HUES48 (cell line): ENCODE measurements around the gene AOC1.

ENCODE experiments used
- H3K27ac ChIP-seq: one replicate; pipeline ENCODE4 v1.7.0; 2013; ENCODE audit warnings: low read depth, low read length, inconsistent platforms
- H3K27me3 ChIP-seq: 2 replicates; pipeline ENCODE4 v1.6.1; 2013; ENCODE audit warnings: mild to moderate bottlenecking, low read length; ENCODE audit not compliant: control insufficient read depth, insufficient read depth
- H3K36me3 ChIP-seq: 2 replicates; pipeline ENCODE4 v1.6.1; 2013; ENCODE audit warnings: low read length; ENCODE audit not compliant: control insufficient read depth, insufficient read depth
- H3K4me1 ChIP-seq: 2 replicates; pipeline ENCODE4 v1.6.1; 2013; ENCODE audit warnings: mild to moderate bottlenecking, low read length; ENCODE audit not compliant: control insufficient read depth, insufficient read depth
- H3K4me3 ChIP-seq: 2 replicates; pipeline ENCODE4 v1.5.1; 2013; ENCODE audit warnings: mild to moderate bottlenecking, low read depth, low read length
- H3K9ac ChIP-seq: 2 replicates; pipeline ENCODE4 v1.6.1; 2013; ENCODE audit warnings: mild to moderate bottlenecking, low read depth, low read length, moderate library complexity
- H3K9me3 ChIP-seq: 2 replicates; pipeline ENCODE4 v1.6.1; 2013; ENCODE audit warnings: low read length; ENCODE audit not compliant: control insufficient read depth, insufficient read depth

Gene AOC1

DNA sequence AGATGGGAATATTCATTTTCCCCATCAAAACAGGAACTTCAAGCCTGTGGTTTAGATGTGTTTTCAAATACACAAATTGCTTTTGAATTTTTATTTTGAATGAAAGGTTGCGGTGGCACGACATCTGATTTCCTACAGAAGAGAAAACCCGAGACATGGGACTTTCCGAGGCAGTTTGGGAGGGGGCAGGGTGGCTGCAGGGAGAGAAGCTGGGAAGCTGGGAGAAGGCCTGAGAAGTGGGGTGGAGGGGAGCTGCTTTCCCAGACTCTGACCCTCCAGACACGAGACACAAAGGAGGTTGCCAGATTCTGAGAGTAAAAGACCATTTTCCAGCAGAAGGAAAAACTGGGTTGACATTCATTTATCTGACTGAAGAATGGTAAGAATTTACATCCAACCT, 32.2 kb upstream of the AOC1 start:
- no peak overlapping the region for H3K27ac ChIP-seq
- no peaks in the 10 kb centered on the region for H3K4me1 ChIP-seq
- no peaks in the 10 kb centered on the region for H3K36me3 ChIP-seq
- H3K9me3 ChIP-seq: 0 out of 2 replicates have a peak, but pooled peaks cover 5% of the 10 kb centered on the region
- H3K27me3 ChIP-seq: no peaks in the 10 kb centered on the region
- no peak overlapping the region for H3K9ac ChIP-seq
- H3K4me3 ChIP-seq: no peak overlapping the region

DNA sequence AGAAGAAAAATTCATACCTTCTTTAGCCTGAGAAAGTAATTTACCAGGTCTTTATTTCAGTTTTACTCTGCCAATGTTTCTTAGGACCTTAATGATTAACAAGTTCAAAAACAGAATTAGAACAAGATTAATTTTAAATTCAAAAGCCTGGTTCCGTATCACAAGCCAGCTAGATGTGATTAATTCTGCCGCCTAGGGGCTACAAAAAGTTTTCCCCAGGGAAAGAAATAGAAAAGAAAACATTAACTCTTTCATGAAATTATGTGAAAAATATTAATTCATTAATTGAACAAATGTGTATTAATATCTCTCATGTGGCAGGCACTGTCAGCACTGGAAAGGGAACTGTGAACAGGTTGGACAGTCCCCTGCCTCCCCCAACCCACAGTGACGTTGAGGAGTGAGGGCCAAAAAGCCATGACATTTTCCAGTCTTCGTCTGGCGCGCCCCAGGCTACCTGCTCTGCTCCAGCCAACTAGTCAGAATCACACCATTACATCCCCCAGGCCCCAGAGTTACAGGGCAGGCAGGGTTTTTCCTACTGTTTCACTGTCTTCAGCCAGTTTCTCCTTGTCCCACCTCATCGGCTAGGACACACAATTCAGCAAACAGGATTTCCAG, 31.6 kb upstream of the AOC1 start:
- 0 out of 2 replicates have a peak, but pooled peaks cover 5% of the 10 kb centered on the region for H3K9me3 ChIP-seq
- H3K4me1 ChIP-seq: no peaks in the 10 kb centered on the region
- no peak overlapping the region for H3K4me3 ChIP-seq
- no peak overlapping the region for H3K27ac ChIP-seq
- no peak overlapping the region for H3K9ac ChIP-seq
- H3K27me3 ChIP-seq: no peaks in the 10 kb centered on the region
- no peaks in the 10 kb centered on the region for H3K36me3 ChIP-seq

DNA sequence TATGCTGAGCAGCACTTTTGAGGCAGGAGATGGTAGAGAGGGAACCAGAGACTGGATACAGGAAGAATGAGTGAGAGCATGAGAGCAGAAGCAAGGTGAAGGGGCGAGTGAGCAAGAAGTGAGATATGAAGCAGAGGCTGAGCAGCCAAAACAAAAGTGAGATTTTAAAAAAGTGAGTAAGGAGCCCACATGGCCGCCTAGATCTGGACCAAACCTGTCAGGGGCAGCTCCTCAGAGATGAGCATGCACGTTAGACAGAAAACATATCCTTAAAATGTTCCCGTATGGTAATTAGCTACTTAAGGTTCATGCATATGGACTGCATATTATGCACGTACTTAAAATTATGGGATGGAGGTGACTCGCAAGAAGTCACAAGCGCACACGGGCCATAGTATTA, 29.3 kb upstream of the AOC1 start:
- no peaks in the 10 kb centered on the region for H3K36me3 ChIP-seq
- no peak overlapping the region for H3K4me3 ChIP-seq
- no peak overlapping the region for H3K9ac ChIP-seq
- H3K9me3 ChIP-seq: no peaks in the 10 kb centered on the region
- H3K27ac ChIP-seq: no peak overlapping the region
- no peaks in the 10 kb centered on the region for H3K4me1 ChIP-seq
- H3K27me3 ChIP-seq: no peaks in the 10 kb centered on the region

DNA sequence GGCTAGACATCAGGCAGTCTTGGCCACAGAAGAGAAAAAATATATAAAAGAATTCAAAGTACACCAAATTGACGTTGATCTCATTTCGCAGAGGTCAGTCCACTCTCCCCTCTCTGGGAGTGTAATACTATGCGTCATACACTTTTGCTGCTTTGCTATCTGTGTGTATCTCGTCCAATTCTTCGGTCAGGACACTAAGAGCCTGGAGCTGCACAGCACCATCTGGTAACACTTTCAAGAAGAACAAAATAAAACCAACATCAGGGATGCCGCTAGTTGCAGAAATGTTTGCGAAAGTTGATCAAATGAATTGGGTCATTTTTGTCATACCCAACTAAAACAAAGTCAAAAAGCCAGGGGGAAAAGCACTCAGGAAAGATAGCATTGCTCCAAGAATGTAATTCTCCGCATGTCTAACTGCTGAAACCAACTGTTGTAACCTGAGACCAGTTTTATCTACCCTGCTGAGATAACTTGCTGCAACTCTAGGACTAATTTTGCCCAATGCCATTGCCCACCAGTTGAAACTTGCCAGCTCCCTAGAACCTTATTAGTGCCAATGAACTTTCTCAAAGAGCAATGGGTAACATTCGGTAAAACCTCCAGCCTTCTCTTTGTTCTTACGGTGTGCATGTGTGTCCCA, 28.7 kb upstream of the AOC1 start:
- H3K4me1 ChIP-seq: no peaks in the 10 kb centered on the region
- H3K27me3 ChIP-seq: no peaks in the 10 kb centered on the region
- H3K4me3 ChIP-seq: no peak overlapping the region
- no peak overlapping the region for H3K27ac ChIP-seq
- no peaks in the 10 kb centered on the region for H3K9me3 ChIP-seq
- no peaks in the 10 kb centered on the region for H3K36me3 ChIP-seq
- no peak overlapping the region for H3K9ac ChIP-seq

DNA sequence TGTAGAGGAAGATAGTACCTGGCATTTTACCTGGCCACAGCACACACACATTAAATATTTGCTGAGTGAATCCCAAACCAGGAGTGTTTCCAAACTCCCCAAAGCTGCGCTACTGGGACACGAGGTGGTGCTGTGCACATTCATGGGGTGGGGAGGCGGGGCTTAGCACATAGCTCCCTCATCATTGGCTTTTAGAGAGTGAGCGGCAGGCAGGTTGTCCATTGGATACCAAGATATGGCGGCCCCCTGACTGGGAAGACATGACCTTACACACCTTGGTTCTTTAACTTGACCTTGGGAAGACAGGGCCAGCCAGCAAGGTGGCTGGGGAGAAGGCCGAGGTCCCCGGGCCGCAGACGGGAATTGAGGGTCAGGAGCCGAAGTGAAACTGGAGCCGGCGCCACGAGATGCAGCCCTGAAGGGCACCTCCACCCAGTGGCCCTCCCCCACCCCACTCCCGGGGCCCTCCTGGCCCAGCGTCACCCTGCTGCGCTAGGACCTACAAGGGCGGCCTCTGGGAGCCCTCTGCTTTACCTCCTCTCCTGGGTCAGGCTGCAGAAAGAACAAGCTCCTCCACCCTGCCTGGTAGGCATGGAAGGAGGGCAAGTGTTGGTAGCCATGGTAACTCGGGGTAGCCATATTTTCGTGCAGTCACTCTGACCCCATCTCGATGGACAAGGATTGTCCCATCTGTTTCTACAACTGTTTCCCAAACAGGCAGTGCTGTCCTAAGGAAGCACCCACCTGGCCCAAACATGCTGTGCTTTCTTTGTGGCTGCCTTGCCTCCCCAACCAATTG, 27.7 kb upstream of the AOC1 start:
- Histone ChIP-seq H3K27ac (no peak overlapping the region), H3K27me3 (no peaks in the 10 kb centered on the region)

DNA sequence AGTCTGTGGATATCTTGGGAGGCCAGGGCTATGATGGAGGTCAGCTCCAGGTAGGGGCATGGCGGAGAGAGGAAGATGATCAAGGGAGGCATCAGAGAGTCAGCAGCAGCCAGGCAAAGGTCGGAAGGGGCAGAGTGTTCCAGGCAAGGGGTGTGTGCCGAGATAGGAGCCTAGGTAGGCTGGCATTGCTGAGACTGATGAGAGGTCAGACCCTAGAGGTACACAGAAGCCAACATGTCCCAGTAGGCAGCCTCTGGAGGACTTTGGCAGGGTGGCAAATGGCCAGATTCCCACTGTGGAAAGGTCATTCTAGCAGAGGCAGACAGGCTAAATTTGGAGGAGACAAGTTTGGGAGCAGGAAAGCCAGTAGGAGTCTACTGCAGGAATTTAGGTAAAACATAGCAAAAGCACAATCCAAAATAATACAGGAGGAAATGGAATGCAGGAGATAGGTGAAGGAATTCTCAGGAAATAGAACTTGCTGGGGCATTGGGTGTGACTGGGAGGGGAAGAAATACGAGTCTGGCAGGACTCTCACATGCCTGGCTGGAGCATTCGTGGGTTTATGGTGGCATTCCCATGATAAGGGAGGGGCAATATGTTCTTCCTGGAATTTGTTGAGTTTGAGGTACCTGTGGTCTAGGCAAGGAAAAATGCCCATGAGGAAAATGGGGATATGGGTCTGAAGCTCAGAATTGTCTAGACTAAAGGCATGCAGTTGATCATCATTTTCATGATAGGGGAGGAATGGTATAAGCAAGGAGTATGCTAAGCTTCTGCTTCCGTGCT, 26.1 kb upstream of the AOC1 start:
- H3K27ac ChIP-seq: no peak overlapping the region
- no peaks in the 10 kb centered on the region for H3K36me3 ChIP-seq
- H3K9ac ChIP-seq: no peak overlapping the region
- H3K4me1 ChIP-seq: no peaks in the 10 kb centered on the region
- no peak overlapping the region for H3K4me3 ChIP-seq
- H3K9me3 ChIP-seq: no peaks in the 10 kb centered on the region
- H3K27me3 ChIP-seq: no peaks in the 10 kb centered on the region

More for the DNA sequence above, 27.7 kb upstream of the AOC1 start:
- H3K4me3 ChIP-seq: no peak overlapping the region
- no peaks in the 10 kb centered on the region for H3K4me1 ChIP-seq
- no peaks in the 10 kb centered on the region for H3K9me3 ChIP-seq
- H3K36me3 ChIP-seq: no peaks in the 10 kb centered on the region
- no peak overlapping the region for H3K9ac ChIP-seq

DNA sequence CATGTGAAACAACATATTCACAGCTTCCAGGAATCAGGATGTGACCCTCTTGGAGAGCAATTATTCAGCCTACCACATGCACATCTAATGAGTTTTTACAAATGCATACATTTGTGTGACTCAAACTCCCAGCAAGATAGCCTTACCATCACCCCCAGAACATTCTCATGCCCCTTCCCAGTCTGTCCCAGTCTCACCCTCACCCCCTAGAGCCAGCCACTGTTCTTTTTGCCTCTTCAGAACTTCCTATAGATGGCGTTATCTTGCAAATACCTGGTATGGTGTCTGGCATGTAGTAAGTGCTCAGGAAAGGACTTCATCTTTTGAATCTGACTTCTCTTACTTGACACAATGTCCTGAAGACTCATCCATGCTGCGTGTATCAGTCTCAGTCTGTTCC, 23.9 kb upstream of the AOC1 start:
- Histone ChIP-seq H3K4me3 (no peak overlapping the region), H3K27me3 (no peaks in the 10 kb centered on the region), H3K9me3 (no peaks in the 10 kb centered on the region), H3K27ac (no peak overlapping the region), H3K36me3 (no peaks in the 10 kb centered on the region), H3K9ac (no peak overlapping the region), H3K4me1 (no peaks in the 10 kb centered on the region)

DNA sequence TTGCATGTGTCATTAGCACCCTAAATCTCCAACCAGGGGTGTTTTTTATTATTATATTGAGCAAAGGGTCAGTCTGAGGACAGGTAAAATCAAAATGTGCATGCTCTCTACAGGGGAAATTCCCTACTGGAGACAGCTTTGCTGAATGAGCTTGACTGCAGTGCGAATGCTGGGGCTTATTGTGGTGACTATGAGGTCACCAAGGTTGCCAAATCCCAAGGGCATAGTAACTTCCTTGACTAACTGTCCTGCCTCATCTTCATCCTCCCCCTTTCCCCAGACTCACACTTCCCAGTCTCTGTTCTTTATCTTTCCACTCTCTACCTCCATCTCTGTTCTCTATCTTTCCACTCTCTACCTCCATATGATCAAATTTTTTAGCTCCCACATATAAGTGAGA, 22.9 kb upstream of the AOC1 start:
- H3K27ac ChIP-seq: no peak overlapping the region
- H3K36me3 ChIP-seq: no peaks in the 10 kb centered on the region
- H3K9me3 ChIP-seq: no peaks in the 10 kb centered on the region
- H3K9ac ChIP-seq: no peak overlapping the region
- no peaks in the 10 kb centered on the region for H3K4me1 ChIP-seq
- no peak overlapping the region for H3K4me3 ChIP-seq
- no peaks in the 10 kb centered on the region for H3K27me3 ChIP-seq

DNA sequence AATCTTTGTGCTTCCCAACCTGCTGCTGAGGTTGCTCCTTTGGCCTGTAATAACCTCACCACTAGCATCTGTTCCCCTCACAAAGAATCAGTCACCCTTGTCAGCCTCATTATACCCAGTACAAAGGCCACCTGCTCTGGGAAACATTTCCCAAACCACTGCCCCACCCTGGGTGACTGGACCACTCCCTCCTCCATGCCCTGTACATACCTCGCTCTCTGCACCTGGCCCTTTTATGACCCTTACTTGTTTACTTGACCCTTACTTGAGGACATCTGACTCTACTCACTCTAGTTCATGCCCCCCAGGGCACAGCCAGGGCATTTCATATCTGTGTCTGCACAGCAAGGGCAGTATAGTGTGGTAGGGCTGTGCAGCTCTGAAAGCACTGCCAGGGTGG, 21.4 kb upstream of the AOC1 start:
- no peak overlapping the region for H3K27ac ChIP-seq

DNA sequence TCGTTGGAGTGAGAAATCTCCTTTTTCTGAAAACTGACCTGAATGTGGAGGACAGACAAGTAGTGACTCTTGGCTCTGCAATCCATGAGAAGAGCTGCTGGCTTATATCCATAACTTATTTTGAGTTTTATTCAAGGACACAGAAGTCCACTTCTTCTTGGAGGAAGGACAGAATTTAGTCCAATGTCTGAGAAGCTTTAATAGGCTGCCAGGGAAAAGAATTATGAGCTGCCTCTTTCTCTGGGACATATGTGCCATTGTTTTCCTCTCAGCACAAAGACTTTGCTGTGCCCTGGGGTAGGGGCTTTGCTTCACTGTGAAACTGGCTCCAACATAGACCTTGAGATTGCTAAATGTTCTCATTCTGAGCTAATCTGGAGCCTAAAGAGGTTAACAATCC, 20.5 kb upstream of the AOC1 start:
- H3K4me3 ChIP-seq: no peak overlapping the region
- H3K9me3 ChIP-seq: no peaks in the 10 kb centered on the region
- no peaks in the 10 kb centered on the region for H3K36me3 ChIP-seq
- H3K4me1 ChIP-seq: no peaks in the 10 kb centered on the region
- no peak overlapping the region for H3K9ac ChIP-seq
- H3K27ac ChIP-seq: no peak overlapping the region
- no peaks in the 10 kb centered on the region for H3K27me3 ChIP-seq

More for the DNA sequence above, 21.4 kb upstream of the AOC1 start:
- H3K9ac ChIP-seq: no peak overlapping the region
- no peaks in the 10 kb centered on the region for H3K27me3 ChIP-seq
- no peaks in the 10 kb centered on the region for H3K9me3 ChIP-seq
- H3K4me1 ChIP-seq: no peaks in the 10 kb centered on the region
- H3K4me3 ChIP-seq: no peak overlapping the region
- H3K36me3 ChIP-seq: no peaks in the 10 kb centered on the region
